Measurements from ENCODE around the gene OR5W2.
"Not testable (repeated sequence)": the region's sequence is repeated elsewhere in the genome, so short reads cannot be mapped to it uniquely, and the experiment has no call there.

The OR5W2 gene

DNA sequence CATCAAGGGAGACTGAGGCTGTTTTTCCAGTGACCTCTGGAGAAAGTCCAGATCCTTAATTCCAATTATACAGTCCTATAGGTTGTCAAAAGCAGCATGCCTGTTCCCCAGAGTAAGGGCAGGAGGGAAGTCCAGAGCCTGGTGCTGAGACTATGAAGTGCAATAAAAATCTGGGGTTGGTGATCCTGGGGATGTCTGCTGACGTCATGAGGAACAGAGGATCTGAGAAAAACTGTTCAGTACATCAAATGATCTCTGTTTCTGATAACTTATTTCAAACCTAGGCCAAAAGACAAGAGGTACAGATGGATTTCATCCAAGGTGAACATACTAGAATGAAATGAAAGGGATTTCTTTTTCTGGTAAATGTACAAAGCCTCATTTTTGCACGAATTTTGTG lies 12.1 kb downstream of the OR5W2 start:
- Histone ChIP-seq H3K4me3 (replicated peaks; ENCODE audit: insufficient read depth, low read length) (no peak overlapping the region), H3K27me3 (ENCODE audit: insufficient read depth, poor library complexity, severe bottlenecking) (no peaks in the 10 kb centered on the region), H3K27ac (replicated peaks) (no peak overlapping the region)
- TF ChIP-seq CTCF (IDR thresholded peaks at IDR 0.05; ENCODE audit: insufficient read depth, low read length) (no peak), SPI1 (IDR thresholded peaks at IDR 0.05; ENCODE audit: borderline replicate concordance, low read depth) (no peak), GABPA (IDR thresholded peaks at IDR 0.05; ENCODE audit: low read depth) (no peak), POLR2AphosphoS5 (IDR thresholded peaks at IDR 0.05; ENCODE audit: low read depth) (no peak)
- TF ChIP-seq, protein P1, sequence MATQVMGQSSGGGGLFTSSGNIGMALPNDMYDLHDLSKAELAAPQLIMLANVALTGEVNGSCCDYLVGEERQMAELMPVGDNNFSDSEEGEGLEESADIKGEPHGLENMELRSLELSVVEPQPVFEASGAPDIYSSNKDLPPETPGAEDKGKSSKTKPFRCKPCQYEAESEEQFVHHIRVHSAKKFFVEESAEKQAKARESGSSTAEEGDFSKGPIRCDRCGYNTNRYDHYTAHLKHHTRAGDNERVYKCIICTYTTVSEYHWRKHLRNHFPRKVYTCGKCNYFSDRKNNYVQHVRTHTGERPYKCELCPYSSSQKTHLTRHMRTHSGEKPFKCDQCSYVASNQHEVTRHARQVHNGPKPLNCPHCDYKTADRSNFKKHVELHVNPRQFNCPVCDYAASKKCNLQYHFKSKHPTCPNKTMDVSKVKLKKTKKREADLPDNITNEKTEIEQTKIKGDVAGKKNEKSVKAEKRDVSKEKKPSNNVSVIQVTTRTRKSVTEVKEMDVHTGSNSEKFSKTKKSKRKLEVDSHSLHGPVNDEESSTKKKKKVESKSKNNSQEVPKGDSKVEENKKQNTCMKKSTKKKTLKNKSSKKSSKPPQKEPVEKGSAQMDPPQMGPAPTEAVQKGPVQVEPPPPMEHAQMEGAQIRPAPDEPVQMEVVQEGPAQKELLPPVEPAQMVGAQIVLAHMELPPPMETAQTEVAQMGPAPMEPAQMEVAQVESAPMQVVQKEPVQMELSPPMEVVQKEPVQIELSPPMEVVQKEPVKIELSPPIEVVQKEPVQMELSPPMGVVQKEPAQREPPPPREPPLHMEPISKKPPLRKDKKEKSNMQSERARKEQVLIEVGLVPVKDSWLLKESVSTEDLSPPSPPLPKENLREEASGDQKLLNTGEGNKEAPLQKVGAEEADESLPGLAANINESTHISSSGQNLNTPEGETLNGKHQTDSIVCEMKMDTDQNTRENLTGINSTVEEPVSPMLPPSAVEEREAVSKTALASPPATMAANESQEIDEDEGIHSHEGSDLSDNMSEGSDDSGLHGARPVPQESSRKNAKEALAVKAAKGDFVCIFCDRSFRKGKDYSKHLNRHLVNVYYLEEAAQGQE (IDR thresholded peaks at IDR 0.05; ENCODE audit: insufficient replicate concordance, low read depth) = no peak
- no peak for DNase-seq (ENCODE audit: low read depth in 1 of 2, low spot score in 1 of 2)

DNA sequence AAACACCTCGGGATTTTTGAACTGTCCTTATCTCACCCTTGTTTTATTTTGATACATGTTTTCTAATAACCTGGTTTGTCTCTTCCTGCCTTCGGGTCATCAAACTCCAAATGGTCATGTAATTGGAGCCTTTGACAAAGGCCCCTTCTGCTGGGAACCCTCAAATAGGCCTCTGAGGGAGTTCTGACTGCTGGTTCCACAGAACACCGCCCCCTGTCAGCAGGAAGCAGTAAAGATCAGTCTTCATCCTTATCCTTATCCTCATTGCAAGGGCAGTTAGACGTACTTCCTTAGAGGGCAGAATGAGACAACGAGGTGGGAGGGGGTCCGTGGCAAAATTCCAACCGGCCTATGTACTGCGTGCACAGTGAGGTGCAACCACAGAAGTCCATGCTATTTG lies 19.2 kb downstream of the OR5W2 start:
- Histone ChIP-seq H3K4me3 (replicated peaks; ENCODE audit: insufficient read depth, low read length) (no peak overlapping the region), H3K27me3 (ENCODE audit: insufficient read depth, poor library complexity, severe bottlenecking) (no peaks in the 10 kb centered on the region), H3K27ac (replicated peaks) (no peak overlapping the region)
- TF ChIP-seq SPI1 (IDR thresholded peaks at IDR 0.05; ENCODE audit: borderline replicate concordance, low read depth) (no peak), GABPA (IDR thresholded peaks at IDR 0.05; ENCODE audit: low read depth) (no peak), CTCF (IDR thresholded peaks at IDR 0.05; ENCODE audit: insufficient read depth, low read length) (no peak), POLR2AphosphoS5 (IDR thresholded peaks at IDR 0.05; ENCODE audit: low read depth) (no peak)
- TF ChIP-seq, protein P1 (IDR thresholded peaks at IDR 0.05; ENCODE audit: insufficient replicate concordance, low read depth) = no peak
- no peak for DNase-seq (ENCODE audit: low read depth in 1 of 2, low spot score in 1 of 2)

DNA sequence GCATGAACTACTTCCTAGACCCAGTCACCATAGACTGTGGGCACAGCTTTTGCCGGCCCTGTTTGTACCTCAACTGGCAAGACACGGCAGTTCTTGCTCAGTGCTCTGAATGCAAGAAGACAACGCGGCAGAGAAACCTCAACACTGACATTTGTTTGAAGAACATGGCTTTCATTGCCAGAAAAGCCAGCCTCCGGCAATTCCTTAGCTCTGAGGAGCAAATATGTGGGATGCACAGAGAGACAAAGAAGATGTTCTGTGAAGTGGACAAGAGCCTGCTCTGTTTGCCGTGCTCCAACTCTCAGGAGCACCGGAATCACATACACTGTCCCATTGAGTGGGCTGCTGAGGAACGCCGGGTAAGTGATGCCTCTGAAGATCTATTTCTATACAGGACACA lies 28.9 kb downstream of the OR5W2 start:
- H3K27ac ChIP-seq (replicated peaks); DNase-seq (ENCODE audit: low read depth in 1 of 2, low spot score in 1 of 2); H3K4me3 ChIP-seq (replicated peaks; ENCODE audit: insufficient read depth, low read length); H3K27me3 ChIP-seq (ENCODE audit: insufficient read depth, poor library complexity, severe bottlenecking): not testable (repeated sequence)

DNA sequence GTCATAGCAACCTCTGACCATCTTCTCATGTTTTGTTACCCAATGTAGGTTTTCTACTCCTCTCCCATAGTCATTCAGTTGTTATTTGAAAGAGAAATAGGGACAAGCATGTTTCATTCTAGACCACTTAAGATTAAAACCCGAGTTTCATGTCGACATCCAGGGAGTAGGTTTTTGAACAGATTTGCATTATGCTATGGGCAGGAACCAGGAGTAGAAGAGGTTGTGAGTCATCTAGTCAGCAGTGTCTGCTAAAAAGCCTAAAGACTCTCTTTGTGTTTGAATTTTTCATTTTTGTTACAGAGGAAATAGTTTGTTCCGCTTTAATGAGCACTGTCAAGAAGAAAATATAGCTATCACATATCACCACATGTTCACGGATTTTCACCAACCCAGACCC lies 29.4 kb downstream of the OR5W2 start:
- not testable (repeated sequence) for H3K27ac ChIP-seq (replicated peaks)

DNA sequence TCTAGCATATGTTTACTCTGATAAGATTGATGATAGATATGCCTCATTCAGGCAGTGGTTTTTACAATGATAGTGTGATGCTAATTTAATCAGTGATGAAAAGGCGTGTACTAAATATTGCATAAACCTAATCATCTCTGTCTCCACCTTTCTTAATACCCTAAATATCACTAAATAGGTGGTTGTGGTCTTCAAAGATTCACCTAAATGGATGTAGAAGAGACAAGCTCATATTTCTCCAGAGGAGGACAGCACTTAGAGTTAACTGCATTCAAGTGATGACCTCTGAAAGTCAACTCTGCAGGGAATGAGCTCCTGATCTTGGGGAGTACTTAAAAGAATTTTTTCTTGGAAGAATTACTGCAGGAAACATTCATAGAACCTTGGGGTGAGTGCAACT lies 31.4 kb downstream of the OR5W2 start, which contains the start of gene TRIM51:
Gene TRIM51, plus strand, starts transcription at position 301 of the 400 bp plus-strand sequence. CDS start 2,132 bp downstream, outside the sequence.
- H3K4me3 ChIP-seq (replicated peaks; ENCODE audit: insufficient read depth, low read length); H3K27me3 ChIP-seq (ENCODE audit: insufficient read depth, poor library complexity, severe bottlenecking); DNase-seq (ENCODE audit: low read depth in 1 of 2, low spot score in 1 of 2); H3K27ac ChIP-seq (replicated peaks): not testable (repeated sequence)

More for the DNA sequence above, 29.4 kb downstream of the OR5W2 start:
- not testable (repeated sequence) for DNase-seq (ENCODE audit: low read depth in 1 of 2, low spot score in 1 of 2); H3K27me3 ChIP-seq (ENCODE audit: insufficient read depth, poor library complexity, severe bottlenecking); H3K4me3 ChIP-seq (replicated peaks; ENCODE audit: insufficient read depth, low read length)

DNA sequence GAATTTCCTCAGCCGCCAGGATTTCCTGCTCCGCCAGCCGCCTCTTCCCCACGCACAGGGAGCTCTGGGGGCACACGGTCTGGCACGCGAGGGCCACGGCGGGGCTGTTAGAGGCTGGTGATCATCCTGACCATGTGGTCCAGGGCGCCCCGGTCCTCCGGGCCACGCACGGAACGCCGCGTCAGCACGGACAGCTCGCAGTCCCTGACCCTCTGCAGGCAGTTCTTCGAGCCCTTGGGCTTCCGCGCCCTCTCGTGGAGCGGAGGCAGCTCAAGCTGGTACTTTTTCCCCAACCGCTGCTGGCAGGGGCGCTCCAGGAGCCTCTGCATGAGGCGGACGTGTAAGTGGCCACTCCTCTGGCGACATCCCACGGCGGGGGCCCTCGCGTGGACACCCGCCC lies 41.2 kb downstream of the OR5W2 start:
- not testable (repeated sequence) for DNase-seq (ENCODE audit: low read depth in 1 of 2, low spot score in 1 of 2)

More for the DNA sequence above, 41.2 kb downstream of the OR5W2 start:
- not testable (repeated sequence) for H3K4me3 ChIP-seq (replicated peaks; ENCODE audit: insufficient read depth, low read length); H3K27ac ChIP-seq (replicated peaks); H3K27me3 ChIP-seq (ENCODE audit: insufficient read depth, poor library complexity, severe bottlenecking)

All from HL-60 (cell line).